ENCODE results near the gene ZCWPW1.
"Not testable (repeated sequence)": the region's sequence is repeated elsewhere in the genome, so short reads cannot be mapped to it uniquely, and the experiment has no call there.

ZCWPW1 gene

GRCh38 chr7:100457033-100457432 lies 28.5 kb upstream of the ZCWPW1 start:
- TF ChIP-seq CTCF (IDR thresholded peaks at IDR 0.05; ENCODE audit: low read depth, low read length) = no peak
- Histone ChIP-seq H3K27me3 (no peaks in the 10 kb centered on the region), H3K4me3 (ENCODE audit: low read depth, low read length) (no peak overlapping the region), H3K36me3 (no peaks in the 10 kb centered on the region), H3K4me1 (no peaks in the 10 kb centered on the region), H3K9me3 (no peaks in the 10 kb centered on the region)
- no peak for DNase-seq

- H3K36me3 ChIP-seq = no peaks in the 10 kb centered on the region
- H3K9me3 ChIP-seq = no peaks in the 10 kb centered on the region
- TF ChIP-seq CTCF (IDR thresholded peaks at IDR 0.05; ENCODE audit: low read depth, low read length) = 0 out of 2 replicates have a peak, but pooled peaks have one; percentile 16
- no peaks in the 10 kb centered on the region for H3K4me1 ChIP-seq
- no peaks in the 10 kb centered on the region for H3K27me3 ChIP-seq
- no peak for DNase-seq
- H3K4me3 ChIP-seq (ENCODE audit: low read depth, low read length) = no peak overlapping the region
These were observed 28.1 kb upstream of the ZCWPW1 start for GRCh38 chr7:100456562-100456961.

GRCh38 chr7:100455206-100455605 lies 26.7 kb upstream of the ZCWPW1 start:
- H3K4me1 ChIP-seq = no peaks in the 10 kb centered on the region
- H3K27me3 ChIP-seq = no peaks in the 10 kb centered on the region
- no peak for DNase-seq
- TF ChIP-seq CTCF (IDR thresholded peaks at IDR 0.05; ENCODE audit: low read depth, low read length) = no peak
- no peak overlapping the region for H3K4me3 ChIP-seq (ENCODE audit: low read depth, low read length)
- no peaks in the 10 kb centered on the region for H3K36me3 ChIP-seq
- no peaks in the 10 kb centered on the region for H3K9me3 ChIP-seq

GRCh38 chr7:100453854-100454253 lies 25.4 kb upstream of the ZCWPW1 start:
- H3K9me3 ChIP-seq, H3K27me3 ChIP-seq, DNase-seq: not testable (repeated sequence)

GRCh38 chr7:100452513-100452912 lies 24.0 kb upstream of the ZCWPW1 start:
- no peaks in the 10 kb centered on the region for H3K36me3 ChIP-seq
- H3K9me3 ChIP-seq = no peaks in the 10 kb centered on the region
- H3K27me3 ChIP-seq = no peaks in the 10 kb centered on the region
- no peaks in the 10 kb centered on the region for H3K4me1 ChIP-seq
- no peak for DNase-seq
- TF ChIP-seq CTCF (IDR thresholded peaks at IDR 0.05; ENCODE audit: low read depth, low read length) = no peak
- H3K4me3 ChIP-seq (ENCODE audit: low read depth, low read length) = no peak overlapping the region

More at GRCh38 chr7:100453854-100454253, 25.4 kb upstream of the ZCWPW1 start:
- not testable (repeated sequence) for H3K4me3 ChIP-seq (ENCODE audit: low read depth, low read length); H3K4me1 ChIP-seq; H3K36me3 ChIP-seq

GRCh38 chr7:100449190-100449795 lies 20.8 kb upstream of the ZCWPW1 start:
- TF ChIP-seq CTCF (IDR thresholded peaks at IDR 0.05; ENCODE audit: low read depth, low read length) = no peak
- H3K4me3 ChIP-seq (ENCODE audit: low read depth, low read length) = no peak overlapping the region
- H3K9me3 ChIP-seq = no peaks in the 10 kb centered on the region
- H3K27me3 ChIP-seq = no peaks in the 10 kb centered on the region
- no peaks in the 10 kb centered on the region for H3K36me3 ChIP-seq
- DNase-seq = no peak
- H3K4me1 ChIP-seq = peaks cover 7% of the 10 kb centered on the region

- not testable (repeated sequence) for H3K4me1 ChIP-seq; DNase-seq; H3K27me3 ChIP-seq; H3K9me3 ChIP-seq; H3K36me3 ChIP-seq; H3K4me3 ChIP-seq (ENCODE audit: low read depth, low read length)
These were observed 18.9 kb upstream of the ZCWPW1 start for GRCh38 chr7:100447363-100447762.

Data from BE2C (cell line).